ENCODE results near the gene LAMC1. TPM values are rescaled to one million over a fixed set of nuclear protein-coding genes. Genes with fewer than 3 reads are reported as not detected.

Gene LAMC1
- polyA plus RNA-seq, 1 donor from 2014 or later = 4.2 TPM

GRCh38 chr1:183033205-183033604 lies 10.0 kb downstream of the LAMC1 start:
- no peak overlapping the region for H3K4me2 ChIP-seq (ENCODE audit: low read length)
- H4K20me1 ChIP-seq (ENCODE audit: insufficient read depth) = no peaks in the 10 kb centered on the region
- no peak overlapping the region for H3K27ac ChIP-seq (ENCODE audit: low read length)
- H3K79me2 ChIP-seq (replicated peaks; ENCODE audit: insufficient read depth, low read length) = peaks cover 5% of the 10 kb centered on the region
- no peak overlapping the region for H3K9ac ChIP-seq (ENCODE audit: low read length)
- H3K27me3 ChIP-seq (ENCODE audit: insufficient read depth, low read depth, low read length) = no peaks in the 10 kb centered on the region
- H2AFZ ChIP-seq (ENCODE audit: low read depth, low read length) = no peak overlapping the region
- no peak overlapping the region for H3K4me3 ChIP-seq (ENCODE audit: low read length)
- no peaks in the 10 kb centered on the region for H3F3A ChIP-seq (ENCODE audit: insufficient read depth, low read length, poor library complexity, severe bottlenecking)
- H3K36me3 ChIP-seq (ENCODE audit: insufficient read depth, low read length) = no peaks in the 10 kb centered on the region
- H3K9me3 ChIP-seq (ENCODE audit: low read length) = no peaks in the 10 kb centered on the region
- no peak for TF ChIP-seq RAD21 (conservative IDR thresholded peaks at IDR 0.05)
- H3K9me2 ChIP-seq (ENCODE audit: insufficient read depth, low read length) = no peaks in the 10 kb centered on the region

- H3K9me2 ChIP-seq (ENCODE audit: insufficient read depth, low read length) = no peaks in the 10 kb centered on the region
- H3F3A ChIP-seq (ENCODE audit: insufficient read depth, low read length, poor library complexity, severe bottlenecking) = no peaks in the 10 kb centered on the region
- H3K27ac ChIP-seq (ENCODE audit: low read length) = no peak overlapping the region
Observed at GRCh38 chr1:183034682-183035081, 11.5 kb downstream of the LAMC1 start.

More at GRCh38 chr1:183034682-183035081, 11.5 kb downstream of the LAMC1 start:
- no peaks in the 10 kb centered on the region for H4K20me1 ChIP-seq (ENCODE audit: insufficient read depth)
- H3K27me3 ChIP-seq (ENCODE audit: insufficient read depth, low read depth, low read length) = no peaks in the 10 kb centered on the region
- H3K9me3 ChIP-seq (ENCODE audit: low read length) = no peaks in the 10 kb centered on the region
- H3K9ac ChIP-seq (ENCODE audit: low read length) = no peak overlapping the region
- peaks cover 1% of the 10 kb centered on the region for H3K79me2 ChIP-seq (replicated peaks; ENCODE audit: insufficient read depth, low read length)
- H2AFZ ChIP-seq (ENCODE audit: low read depth, low read length) = no peak overlapping the region
- H3K4me3 ChIP-seq (ENCODE audit: low read length) = no peak overlapping the region
- H3K36me3 ChIP-seq (ENCODE audit: insufficient read depth, low read length) = no peaks in the 10 kb centered on the region
- TF ChIP-seq EZH2 (IDR thresholded peaks at IDR 0.05; ENCODE audit: borderline replicate concordance, insufficient read depth, low read length, poor library complexity, severe bottlenecking) (no peak), SMC3 (conservative IDR thresholded peaks at IDR 0.05; ENCODE audit: poor library complexity) (no peak), CTCF (IDR thresholded peaks at IDR 0.05; ENCODE audit: poor library complexity, severe bottlenecking) (no peak), RAD21 (conservative IDR thresholded peaks at IDR 0.05) (no peak), EP300 (conservative IDR thresholded peaks at IDR 0.05; ENCODE audit: poor library complexity, severe bottlenecking) (no peak), REST (IDR thresholded peaks at IDR 0.05; ENCODE audit: borderline replicate concordance) (no peak), MXI1 (conservative IDR thresholded peaks at IDR 0.05; ENCODE audit: poor library complexity, severe bottlenecking) (no peak), POLR2AphosphoS5 (IDR thresholded peaks at IDR 0.05) (no peak), TAF1 (IDR thresholded peaks at IDR 0.05; ENCODE audit: low read depth) (no peak)
- H3K4me2 ChIP-seq (ENCODE audit: low read length) = no peak overlapping the region

All from neural cell (in vitro differentiated cells).